ENCODE measurements around the gene SMAD3. TPM values are rescaled to one million over a fixed set of nuclear protein-coding genes. Genes with fewer than 3 reads are reported as not detected.

SMAD3 gene
- total RNA-seq, 1 donor from 2014 or later: 17.3 TPM

- peak; percentile 59 for ATAC-seq (ENCODE audit: poor library complexity)
- intact Hi-C loops (cut with DNase I): no loop called here
- DNase-seq: no peak
Measured at GRCh38 chr15:67051088-67052045, 14.0 kb upstream of the SMAD3 start.

DNA sequence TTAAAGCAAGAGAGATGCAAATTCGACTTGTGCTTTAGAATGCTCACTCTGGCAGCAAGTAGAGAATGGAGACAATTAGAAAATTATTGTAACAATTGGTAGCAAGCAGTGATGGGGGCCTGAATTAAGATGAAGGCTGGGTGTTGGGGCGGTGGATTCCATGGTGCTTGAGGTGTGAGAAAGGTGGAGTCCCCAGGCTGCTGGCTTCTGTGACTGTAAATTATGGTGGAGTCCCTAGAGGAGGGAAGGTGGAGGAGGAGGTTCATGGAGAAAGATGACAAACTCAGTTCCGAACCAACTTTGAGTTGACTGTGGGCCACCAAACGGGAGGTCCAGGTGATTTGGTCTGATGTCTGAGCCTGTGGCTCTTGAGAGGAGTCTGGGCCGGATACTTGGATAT lies 10.7 kb upstream of the SMAD3 start:
- DNase-seq: no peak
- intact Hi-C loops (cut with DNase I): no loop called here
- no peak for ATAC-seq (ENCODE audit: poor library complexity)

GRCh38 chr15:67059127-67059553 lies 6.3 kb upstream of the SMAD3 start:
- intact Hi-C loops (cut with DNase I): no loop called here
- peak; percentile 62 for ATAC-seq (ENCODE audit: poor library complexity)
- peak; percentile 59 for DNase-seq

DNA sequence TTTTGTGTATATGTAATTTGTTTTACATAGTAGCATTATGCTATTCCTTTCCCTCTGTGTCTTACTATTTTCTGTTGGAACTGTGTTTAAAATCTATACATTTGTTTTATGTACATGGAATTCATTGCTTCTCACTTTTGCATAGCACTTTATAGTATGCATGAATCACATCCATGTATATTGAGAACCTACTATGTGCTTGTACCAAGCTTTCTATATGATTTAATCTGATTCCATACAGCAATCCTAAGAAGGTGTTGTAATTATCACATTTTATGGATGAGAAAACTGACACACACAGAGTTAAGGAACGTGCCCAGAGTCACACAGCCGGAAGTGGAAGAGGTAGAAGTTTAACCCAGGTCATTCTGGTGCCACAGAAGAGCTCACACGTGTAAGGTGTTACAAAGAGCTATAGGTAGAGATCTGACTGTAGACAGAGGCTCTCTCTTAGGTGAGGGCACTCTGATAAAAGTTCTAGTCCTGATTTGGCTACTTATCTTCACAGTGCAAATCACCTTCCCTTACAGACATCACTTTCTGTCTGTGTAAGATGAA lies 3.5 kb upstream of the SMAD3 start:
- ATAC-seq (ENCODE audit: poor library complexity) (no peak), DNase-seq (no peak)
- intact Hi-C loops (cut with DNase I): no loop called here

GRCh38 chr15:67062369-67062985 lies 2.9 kb upstream of the SMAD3 start:
- DNase-seq: no peak
- intact Hi-C loops (cut with DNase I): no loop called here
- no peak for ATAC-seq (ENCODE audit: poor library complexity)

DNA sequence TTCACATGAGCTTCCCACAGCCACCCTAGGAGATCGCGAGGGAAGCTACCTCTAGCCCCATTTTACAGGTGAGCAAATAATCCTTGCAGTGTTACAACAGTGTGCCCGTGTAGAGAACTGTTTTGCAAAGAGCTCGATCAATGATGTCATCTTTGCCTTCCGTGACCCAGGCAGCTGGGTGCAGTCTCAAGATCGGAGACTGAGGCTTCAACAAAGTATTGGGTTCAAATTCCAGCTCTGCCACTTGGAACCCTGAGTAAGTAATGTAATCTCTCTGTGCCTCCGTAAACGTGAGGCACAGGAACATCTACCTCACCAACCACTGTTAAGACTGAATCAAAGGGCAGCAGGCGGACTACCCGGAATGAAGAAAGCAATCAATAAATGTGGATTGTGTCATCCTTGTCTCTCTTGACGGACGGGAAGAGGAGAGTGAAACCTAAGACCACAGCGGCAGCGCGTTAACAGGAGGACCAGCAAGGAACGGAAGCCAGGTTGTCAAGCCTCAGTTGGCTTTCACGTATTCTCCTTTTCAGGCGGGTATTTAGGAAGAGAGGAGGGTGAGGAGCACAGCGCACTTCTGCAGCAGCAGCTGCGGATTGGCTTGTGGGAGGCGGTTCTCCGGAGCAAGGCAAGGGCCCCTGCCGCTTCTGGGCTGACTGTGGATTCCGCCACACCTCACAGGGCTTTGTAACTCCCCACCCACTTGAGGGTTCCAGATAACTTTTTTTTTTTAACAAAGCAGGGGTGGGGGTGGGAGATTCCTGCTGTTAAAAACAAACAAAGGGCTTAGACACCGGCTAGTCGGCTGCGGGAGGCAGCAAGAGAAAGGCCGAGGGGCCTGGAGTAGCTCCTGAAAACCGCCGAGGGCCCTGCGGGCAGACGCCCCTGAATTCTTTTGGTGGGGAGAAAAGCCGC lies 1.5 kb upstream of the SMAD3 start:
- ATAC-seq (ENCODE audit: poor library complexity): no peak
- DNase-seq: no peak
- intact Hi-C loops (cut with DNase I): no loop called here

DNA sequence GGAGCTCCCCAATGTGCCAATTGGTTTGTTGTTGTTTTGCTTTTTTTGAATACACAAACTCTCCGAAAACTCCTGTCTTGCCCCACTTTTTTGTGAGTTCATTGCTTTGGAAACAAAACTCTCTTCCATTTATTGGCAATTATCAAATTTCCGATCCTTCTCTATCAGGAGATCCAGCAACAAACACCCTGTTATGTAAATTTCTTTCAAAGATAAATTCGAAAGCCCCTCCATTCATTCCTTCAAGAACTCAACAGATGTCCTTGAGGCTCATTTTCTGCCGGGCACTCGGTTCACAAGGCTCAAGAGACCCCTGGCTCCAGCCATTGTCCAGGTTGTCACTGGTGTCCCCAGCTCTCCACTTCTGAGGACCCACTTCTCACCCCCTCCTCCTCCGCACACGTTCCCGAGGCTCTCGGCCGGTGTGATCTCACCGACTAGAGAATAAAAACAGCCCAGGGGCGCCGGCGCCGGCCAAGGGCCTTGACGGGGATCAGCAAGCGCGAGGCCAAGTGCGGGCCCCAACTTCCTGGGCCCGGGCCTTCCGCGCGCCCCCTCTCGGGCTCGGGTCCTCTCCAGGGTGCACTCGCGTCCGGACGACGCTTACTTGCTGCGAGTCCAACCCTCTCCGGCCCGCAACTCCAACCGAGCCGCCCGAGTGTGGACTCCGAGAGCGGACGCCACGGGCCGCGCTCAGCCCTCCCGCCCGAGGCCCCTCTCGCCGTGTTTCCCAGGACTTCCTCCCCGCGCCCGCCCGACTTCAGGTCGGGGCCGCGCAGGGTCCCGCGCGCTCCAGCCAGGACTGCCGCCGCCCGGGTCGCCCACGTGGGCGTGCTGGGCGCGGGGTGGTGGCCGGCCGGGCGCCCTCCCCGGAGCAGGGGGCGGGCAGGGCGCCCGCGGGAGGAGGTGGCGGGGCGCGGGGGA lies 533 bp upstream of the SMAD3 start:
- peak; percentile 24 for ATAC-seq (ENCODE audit: poor library complexity)
- DNase-seq: peak; percentile 78

DNA sequence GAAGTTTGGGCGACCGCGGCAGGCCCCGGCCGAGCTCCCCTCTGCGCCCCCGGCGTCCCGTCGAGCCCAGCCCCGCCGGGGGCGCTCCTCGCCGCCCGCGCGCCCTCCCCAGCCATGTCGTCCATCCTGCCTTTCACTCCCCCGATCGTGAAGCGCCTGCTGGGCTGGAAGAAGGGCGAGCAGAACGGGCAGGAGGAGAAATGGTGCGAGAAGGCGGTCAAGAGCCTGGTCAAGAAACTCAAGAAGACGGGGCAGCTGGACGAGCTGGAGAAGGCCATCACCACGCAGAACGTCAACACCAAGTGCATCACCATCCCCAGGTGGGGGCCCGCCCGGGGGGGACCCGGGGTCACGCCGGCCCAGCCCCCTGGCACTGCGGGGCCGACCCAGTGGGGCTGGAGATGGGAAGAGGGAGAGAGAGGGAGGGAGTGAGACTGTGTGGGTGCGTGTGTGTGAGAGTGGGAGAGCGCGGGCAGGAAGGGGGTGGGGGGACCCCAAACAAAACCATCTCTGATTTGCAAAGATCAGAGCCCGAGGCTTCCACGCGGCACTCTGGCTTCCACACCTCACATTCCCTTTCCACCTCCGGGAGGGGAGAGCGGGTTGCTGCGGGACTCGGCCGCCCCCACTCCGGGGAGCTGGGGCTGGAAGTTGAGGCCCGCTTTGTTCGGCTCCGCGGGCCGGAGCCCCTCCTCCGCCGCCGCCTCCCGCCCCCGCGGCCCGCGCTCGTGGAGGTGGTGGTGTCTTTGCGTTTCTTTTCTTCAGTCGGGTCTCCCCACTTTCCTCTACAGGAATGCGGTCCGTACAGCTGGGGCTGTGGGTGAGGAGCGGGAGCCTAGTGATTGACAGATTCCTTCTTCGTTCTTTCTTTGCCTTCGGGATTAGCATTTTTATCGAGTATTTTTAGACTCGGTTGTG lies 898 bp downstream of the SMAD3 start:
- ATAC-seq (ENCODE audit: poor library complexity) (peak; percentile 1), DNase-seq (peak; percentile 44)
- intact Hi-C loops (cut with DNase I): no loop called here

More for the DNA sequence above, 533 bp upstream of the SMAD3 start:
- intact Hi-C loops (cut with DNase I): no loop called here

DNA sequence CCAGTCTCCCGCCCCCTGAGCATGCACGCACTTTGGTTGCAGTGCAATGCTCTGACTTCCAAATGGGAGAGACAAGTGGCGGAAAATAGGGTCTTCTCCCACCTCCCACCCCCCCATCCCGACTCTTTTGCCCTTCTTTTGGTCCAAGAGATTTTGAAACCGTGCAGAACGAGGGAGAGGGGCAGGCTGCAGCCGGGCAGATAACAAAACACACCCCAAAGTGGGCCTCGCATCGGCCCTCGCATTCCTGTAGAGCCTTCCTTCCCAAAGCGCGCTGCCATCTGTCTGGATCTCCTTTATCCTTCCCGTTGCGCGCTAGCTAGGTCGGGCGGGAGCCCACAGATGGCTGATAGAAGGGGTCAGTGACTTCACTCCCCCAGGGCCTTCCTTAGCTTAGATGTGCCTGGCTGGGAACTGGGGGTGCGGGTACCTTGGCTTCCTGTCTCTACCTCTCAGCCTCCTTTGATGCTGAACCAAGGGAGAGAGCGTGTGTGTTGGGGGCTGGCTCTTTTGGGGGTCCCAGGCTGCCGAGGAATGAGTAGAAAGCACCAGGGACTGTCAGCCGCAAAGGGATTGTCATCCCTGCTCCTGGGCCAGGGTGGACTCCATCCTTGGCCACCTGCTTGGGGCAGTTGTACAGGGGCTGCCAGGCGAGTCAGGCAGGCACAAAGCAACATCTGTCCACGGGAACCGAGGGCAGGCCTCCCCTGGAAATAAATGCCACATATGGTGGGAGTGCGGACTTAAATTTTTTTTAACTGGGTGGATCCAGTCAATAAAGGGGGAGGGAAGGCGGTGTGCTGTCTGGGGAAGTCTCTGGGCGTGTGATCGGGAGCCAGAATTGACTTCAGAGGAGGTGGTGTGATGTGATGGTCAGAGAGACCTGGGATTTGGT lies 1.8 kb downstream of the SMAD3 start:
- ATAC-seq (ENCODE audit: poor library complexity): no peak
- intact Hi-C loops (cut with DNase I): no loop called here

DNA sequence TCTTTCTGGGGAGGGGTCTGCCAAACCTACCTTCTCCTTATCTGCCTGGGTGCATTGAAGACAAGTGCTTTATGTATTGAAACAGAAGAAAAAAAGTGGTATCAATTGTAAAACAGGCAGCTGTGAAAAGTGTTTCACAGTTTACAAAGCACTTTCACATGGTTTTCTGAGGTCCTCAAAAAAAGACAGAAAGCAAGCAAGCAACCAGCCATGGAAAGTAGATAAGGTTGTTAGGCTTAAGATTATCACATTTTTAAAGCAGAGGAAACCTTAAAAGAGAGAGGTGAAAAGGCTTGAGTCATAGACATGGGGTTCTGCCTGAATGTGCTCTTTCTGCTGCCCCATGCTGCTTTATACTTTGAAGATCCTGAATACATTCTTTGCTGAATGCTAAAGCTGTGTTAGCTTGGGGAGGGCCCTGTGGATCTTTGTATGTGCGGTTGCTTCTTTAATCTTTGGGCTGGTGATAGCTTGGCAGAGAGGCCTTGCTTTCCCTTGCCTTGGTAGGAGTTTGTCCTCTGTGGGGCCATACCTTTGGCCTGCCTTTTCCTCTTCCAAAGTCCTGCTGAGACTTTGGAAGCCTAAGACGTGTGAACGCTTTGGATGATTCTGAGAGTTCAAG lies 2.6 kb downstream of the SMAD3 start:
- intact Hi-C loops (cut with DNase I): no loop called here
- DNase-seq (no peak), ATAC-seq (ENCODE audit: poor library complexity) (no peak)

More for the DNA sequence above, 1.8 kb downstream of the SMAD3 start:
- DNase-seq: no peak

GRCh38 chr15:67068710-67069400 lies 3.5 kb downstream of the SMAD3 start:
- intact Hi-C loops (cut with DNase I): no loop called here
- DNase-seq: no peak
- no peak for ATAC-seq (ENCODE audit: poor library complexity)

- intact Hi-C loops (cut with DNase I): loop anchor here (10.0 kb wide), 1 partner anchor 185 kb away; the partner anchor contains the start of genes AAGAB and IQCH
- ATAC-seq (ENCODE audit: poor library complexity) (no peak), DNase-seq (no peak)
Measured at GRCh38 chr15:67070150-67070549, 4.7 kb downstream of the SMAD3 start.

- ATAC-seq (ENCODE audit: poor library complexity) (no peak), DNase-seq (no peak)
- intact Hi-C loops (cut with DNase I): loop anchor here (10.0 kb wide), 1 partner anchor 184 kb away; the partner anchor contains the start of genes AAGAB and IQCH
Measured at GRCh38 chr15:67070892-67071664, 5.7 kb downstream of the SMAD3 start.

DNA sequence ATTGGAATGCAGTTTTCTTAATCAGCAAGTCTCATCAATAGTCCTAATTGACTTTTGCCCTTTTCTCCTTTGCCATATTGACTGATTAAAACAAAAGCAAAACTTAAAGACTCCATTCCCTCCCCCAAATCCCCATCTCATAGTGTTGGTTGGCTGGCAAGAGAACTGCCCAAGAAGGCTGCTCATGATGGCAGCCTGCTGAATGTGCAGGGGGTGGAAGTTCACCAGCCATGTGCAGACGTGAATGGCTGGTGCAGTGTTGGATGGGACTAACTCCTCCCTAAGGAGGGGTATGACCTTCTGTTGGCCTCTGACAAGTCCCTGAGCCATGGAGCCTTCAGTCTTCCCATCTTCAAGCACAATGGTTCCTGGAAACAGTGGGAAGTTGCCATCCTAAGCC lies 7.0 kb downstream of the SMAD3 start:
- intact Hi-C loops (cut with DNase I): loop anchor here (10.0 kb wide), 1 partner anchor 182 kb away; the partner anchor contains the start of genes AAGAB and IQCH
- DNase-seq: no peak

More for the DNA sequence above, 7.0 kb downstream of the SMAD3 start:
- no peak for ATAC-seq (ENCODE audit: poor library complexity)
